GM03348 (cell line): ENCODE results near the gene RABGEF1.
"Not testable (repeated sequence)": the region's sequence is repeated elsewhere in the genome, so short reads cannot be mapped to it uniquely, and the experiment has no call there.

Source experiments
- DNase-seq: peaks from one replicate; pipeline ENCODE4 v3.0.0; 2012; ENCODE audit warnings: low spot score

The RABGEF1 gene

DNA sequence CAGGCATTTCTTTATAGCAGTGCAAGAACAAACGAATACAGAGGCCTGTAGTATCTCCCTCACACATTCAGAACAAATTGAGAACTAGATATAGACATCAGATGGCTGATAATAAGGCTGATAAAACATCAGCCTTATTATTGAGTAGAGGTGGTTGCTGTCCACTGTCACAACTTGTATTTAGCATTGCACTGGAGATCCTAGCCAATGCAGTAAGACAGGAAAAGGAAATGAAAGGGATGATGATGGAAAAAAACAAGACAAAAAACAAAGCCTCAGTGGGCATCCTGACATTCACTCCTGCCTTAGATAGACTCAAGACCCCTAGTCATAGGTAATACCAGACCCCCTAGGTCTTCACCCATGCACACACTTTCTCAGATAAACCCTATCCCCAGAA is 4.7 kb upstream of the RABGEF1 start:
- no peak for DNase-seq

DNA sequence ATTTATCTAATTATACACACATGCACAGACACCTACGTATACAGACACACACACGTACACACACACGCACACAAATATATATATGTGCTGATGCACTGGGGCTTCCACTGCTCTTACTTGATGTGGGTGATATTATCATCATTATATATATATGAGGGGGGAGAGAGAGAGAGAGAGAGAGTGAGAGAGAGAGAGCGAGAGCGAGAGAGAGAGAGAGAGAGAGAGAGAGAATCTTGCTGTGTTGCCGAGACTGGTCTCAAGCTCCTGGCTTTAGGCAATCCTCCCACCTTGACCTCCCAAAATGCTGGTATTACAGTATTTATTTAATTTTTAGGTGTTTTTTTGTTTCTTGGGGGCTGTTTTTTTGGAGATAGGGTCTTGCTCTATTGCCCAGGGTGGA is 3.6 kb upstream of the RABGEF1 start:
- no peak for DNase-seq

- no peak for DNase-seq
These were observed 2.9 kb upstream of the RABGEF1 start for GRCh38 chr7:66737667-66738066.

DNA sequence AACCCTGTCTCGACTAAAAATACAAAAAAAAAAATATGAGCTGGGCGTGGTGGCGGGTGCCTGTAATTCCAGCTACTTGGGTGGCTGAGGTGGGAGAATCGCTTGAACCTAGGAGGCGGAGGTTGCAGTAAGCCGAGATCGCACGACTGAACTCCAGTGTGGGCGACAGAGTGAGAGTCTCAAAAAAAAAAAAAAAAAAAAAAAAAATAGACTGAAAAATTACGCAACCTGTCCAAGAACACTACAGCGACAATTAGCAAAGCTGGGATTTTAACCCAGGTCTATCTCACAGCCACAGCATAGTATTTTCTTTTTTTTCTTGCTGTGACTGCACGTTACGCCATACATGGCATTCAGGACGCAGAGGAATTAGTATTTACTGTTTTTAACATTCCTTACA is 1.1 kb upstream of the RABGEF1 start:
- no peak for DNase-seq

GRCh38 chr7:66739953-66740301 is 606 bp upstream of the RABGEF1 start:
- no peak for DNase-seq

DNA sequence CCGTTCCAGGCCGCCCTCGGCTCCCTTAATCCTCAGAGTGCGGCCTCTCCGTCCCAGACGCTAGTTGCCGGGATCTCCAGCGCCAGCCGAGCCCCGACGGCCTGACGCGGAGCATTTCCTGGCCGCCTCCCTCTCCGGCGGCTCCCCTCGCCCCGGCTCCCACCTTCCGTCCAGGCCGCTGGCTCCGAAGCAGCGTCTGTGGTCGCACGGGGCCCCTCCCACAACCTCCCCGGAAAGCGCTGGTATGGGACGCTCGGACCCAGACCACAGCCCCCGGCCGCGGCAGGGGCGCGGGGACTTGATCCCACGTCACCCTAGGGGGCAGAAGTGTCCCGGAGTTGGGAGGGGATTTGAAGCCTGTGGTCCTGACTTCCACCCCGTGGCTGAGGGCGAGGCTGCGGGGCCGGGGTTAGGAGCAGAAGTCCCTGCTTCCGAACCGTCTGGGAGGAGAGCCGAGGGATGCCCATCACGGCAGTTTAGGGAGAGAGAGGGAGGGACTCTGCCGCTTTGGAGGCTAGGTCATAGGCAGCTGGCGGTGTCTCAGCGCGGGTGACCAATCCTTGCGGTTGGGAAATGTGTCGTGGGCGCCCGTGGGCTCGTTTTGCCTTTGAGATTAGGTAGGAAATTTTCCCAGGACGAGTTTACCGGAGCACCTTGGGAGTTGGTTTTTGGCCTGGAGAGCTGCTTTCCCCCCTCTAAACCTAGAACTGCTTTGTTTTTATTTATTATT is 612 bp downstream of the RABGEF1 start:
- peak; percentile 71 for DNase-seq

DNA sequence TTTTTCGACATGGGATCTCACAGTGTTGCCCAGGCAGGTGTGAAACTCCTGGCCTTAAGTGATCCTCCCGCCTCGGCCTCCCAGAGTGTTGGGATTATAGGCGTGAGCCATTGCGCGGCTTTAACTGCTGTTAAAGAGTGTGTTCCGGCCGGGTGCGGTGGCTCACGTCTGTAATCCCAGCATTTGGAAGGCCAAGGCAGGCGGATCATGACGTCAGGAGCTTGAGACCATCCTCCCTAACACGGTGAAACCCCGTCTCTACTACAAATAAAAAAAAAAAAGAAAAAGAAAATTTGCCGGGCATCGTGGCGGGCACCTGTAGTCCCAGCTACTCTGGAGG is 1.1 kb downstream of the RABGEF1 start:
- no peak for DNase-seq

GRCh38 chr7:66742298-66742697 is 1.8 kb downstream of the RABGEF1 start:
- peak; percentile 59 for DNase-seq

- DNase-seq, result no peak
These were observed 3.4 kb downstream of the RABGEF1 start for GRCh38 chr7:66743920-66744319.

DNA sequence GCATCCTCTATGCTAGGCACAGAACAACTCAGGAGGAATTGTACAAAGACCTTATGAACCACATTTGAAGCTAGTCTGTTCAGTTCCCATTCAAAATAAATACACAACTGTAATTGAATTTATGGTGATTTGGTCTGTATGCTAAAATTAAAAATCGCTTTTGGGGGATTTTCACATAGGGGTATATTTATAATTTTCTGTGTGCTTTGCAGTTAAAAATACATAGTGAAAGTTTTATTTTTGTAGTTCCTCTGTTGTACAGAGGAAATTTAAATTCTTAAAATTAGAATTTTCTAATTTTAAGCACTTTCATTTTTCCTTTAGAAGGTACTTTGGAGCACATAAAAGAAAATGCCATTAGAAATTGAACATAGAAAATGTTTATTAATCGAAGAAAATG is 6.9 kb downstream of the RABGEF1 start:
- no peak for DNase-seq

DNA sequence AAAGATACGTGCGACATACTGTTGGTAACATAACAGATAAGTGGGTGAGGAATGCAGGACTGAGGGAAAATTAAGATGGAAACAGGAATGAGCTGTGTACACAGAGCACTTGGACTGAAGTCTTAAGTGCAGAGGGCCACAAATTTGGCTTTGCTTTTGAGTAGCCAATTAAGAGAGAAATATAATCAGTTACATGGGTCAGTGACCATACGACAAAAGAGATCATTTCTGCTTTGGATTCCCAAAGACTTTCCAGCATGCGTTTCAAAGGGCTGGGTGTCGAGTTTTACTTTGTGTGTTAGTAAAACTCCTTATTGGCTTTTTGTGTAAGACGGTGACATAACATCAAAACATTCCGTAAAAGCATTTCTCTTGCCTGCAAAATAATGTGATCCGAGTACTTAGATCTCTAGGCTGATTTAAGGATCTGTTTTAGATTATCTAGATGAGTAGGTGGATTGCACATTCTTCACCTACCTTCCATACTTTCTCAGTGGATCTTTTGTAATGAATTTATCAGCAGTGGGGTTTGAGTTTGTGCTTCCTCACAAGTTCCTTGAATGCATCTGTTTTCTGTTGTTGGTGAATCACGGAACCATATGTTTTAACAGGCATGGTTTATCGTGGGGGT is 7.5 kb downstream of the RABGEF1 start:
- DNase-seq, result peak; percentile 59

- DNase-seq, result no peak
These were observed 8.3 kb downstream of the RABGEF1 start for GRCh38 chr7:66748791-66749190.

DNA sequence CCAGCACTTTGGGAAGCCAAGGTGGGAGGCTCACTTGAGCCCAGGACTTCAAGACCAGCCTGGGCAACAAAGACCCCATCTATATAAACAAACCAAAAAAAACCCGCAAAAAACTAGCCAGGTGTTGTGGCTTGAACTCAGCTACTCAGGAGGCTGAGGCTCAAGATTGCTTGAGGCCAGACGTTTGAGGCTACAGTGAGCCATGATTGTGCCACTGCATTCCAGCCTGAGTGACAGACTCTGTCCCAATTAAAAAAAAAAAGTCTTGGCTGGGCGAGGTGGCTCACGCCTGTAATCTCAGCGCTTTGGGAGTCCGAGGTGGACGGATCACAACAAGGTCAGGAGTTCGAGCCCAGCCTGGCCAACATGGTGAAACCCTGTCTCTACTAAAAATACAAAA is 11.4 kb downstream of the RABGEF1 start:
- DNase-seq, result no peak

DNA sequence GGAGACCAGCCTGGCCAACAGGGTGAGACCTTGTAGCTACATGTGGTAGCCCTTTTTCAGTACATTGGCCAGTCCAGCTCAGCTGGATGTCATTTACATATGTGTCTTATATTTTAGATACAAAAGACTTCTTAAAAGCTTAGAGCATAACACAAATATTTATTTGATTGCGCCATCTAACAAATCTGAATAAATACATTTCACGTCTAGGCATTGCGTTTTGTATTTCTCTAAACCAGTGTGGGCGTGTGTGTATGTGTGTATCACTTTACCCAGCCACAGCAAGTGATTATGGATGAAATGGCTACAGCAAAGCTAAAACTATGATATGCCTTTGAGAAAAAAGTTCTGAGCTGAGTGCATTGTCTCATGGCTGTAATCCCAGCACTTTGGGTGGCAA is 14.0 kb downstream of the RABGEF1 start:
- no peak for DNase-seq

DNA sequence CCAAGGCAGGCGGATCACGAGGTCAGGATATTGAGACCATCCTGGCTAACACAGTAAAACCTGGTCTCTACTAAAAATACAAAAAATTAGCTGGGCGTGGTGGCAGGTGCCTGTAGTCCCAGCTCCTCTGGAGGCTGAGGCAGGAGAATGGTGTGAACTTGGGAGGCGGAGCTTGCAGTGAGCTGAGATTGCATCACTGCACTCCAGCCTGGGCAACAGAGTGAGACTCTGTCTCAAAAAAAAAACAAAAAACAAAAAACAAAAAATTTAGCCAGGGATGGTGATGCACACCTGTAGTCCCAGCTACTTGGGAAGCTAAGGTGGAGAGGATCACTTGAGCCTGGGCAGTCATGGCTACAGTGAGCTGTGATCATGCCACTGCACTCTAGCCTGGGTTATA is 14.5 kb downstream of the RABGEF1 start:
- DNase-seq, result not testable (repeated sequence)

DNA sequence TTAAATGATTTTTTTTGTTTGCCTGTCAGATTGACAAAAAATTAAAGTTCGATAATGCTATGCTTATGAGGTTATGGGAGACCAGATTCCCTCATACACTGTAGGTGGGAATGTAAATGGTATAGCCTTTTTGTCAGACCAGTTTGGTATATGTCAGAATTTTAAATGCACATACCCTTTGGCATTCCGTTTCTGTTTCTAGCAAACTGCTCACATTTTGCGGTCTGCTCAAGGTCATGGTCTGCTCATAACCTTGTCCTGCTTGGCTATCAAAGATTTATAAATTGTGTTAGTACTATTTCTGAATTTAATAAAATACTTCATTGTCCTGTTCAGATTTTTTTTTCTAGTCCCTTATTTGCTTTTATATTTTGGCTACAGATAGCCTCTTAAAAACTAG is 15.7 kb downstream of the RABGEF1 start:
- not testable (repeated sequence) for DNase-seq

DNA sequence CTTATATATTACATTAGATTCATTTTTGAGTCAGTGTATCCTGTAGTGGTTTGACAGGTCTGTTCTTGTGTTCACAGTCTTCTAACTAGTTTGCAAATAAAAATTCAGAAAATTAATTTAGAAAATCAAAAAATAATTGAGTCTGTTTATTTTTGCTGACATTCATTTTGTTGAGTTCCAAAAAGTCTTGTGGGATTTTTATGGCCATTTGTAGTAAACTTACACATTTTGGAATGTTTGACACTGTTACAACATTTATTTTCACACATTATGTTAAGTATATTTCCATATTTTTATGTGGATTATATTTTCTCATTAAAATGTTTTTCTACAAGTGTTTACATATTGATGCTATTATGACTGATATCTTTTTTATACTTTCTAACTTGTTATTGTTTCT is 16.4 kb downstream of the RABGEF1 start:
- DNase-seq, result no peak

DNA sequence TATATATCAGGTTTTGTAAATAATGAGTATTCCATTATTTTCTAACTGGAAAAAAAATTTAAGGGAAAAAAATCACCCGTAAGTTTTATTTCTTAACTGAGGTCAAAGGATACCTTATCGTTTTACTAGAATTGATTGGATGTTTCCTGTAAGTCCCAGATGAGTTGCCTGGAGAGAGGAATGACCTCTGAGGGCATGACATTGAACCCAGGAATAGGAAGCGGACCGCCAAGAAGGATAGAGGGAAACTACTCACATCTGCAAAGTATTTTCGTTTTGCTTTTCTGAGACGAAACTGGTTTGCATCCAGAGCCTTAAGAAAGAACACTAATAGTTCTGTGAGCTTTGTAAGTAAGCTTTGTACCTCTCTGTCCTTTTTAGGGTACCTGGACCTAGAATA is 17.4 kb downstream of the RABGEF1 start:
- DNase-seq, result no peak

- no peak for DNase-seq
These were observed 18.6 kb downstream of the RABGEF1 start for GRCh38 chr7:66758950-66759628.

GRCh38 chr7:66763183-66763582 is 22.6 kb downstream of the RABGEF1 start:
- DNase-seq, result not testable (repeated sequence)

GRCh38 chr7:66763633-66764355 is 23.3 kb downstream of the RABGEF1 start:
- not testable (repeated sequence) for DNase-seq

DNA sequence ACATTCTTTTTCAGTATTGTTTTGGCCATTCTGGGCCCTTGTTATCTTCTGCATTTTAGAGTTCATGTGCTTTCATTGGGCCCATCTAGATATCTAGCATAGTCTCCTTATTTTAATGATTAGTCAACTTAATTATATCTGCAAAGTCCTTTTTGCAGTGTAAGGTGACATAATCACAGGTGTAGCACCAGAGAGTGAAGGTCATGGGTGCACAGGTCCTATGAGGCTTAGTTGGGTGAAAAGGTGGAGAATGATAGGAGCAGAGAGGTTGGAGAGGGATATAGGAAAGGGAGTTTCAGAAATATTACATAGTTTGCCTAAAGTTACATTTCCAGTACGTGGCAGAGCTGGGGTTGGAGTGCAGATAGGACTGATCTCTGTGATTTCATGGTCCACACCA is 24.4 kb downstream of the RABGEF1 start:
- not testable (repeated sequence) for DNase-seq
